ENCODE results near the gene IFI35.
"Not testable (repeated sequence)": the region's sequence is repeated elsewhere in the genome, so short reads cannot be mapped to it uniquely, and the experiment has no call there.

Gene IFI35

GRCh38 chr17:42975265-42975664 lies 31.3 kb upstream of the IFI35 start:
- no peak for TF ChIP-seq CTCF (IDR thresholded peaks at IDR 0.05; ENCODE audit: low read depth, low read length, missing control alignments)
- no peak for DNase-seq (ENCODE audit: low read depth)
- no peak overlapping the region for H3K4me3 ChIP-seq (ENCODE audit: low read depth, low read length)
- in situ Hi-C loops (cut with HindIII; ENCODE audit: low sequenced_read_pairs): loop anchor here (5.0 kb wide), 1 partner anchor 42 kb away; no protein-coding TSS in a partner anchor

- not testable (repeated sequence) for DNase-seq (ENCODE audit: low read depth); H3K4me3 ChIP-seq (ENCODE audit: low read depth, low read length)
- in situ Hi-C loops (cut with HindIII; ENCODE audit: low sequenced_read_pairs): loop anchor here (5.0 kb wide), 1 partner anchor 42 kb away; no protein-coding TSS in a partner anchor
Measured at GRCh38 chr17:42975701-42976100, 30.9 kb upstream of the IFI35 start.

GRCh38 chr17:42979511-42980273 lies 26.9 kb upstream of the IFI35 start, which contains the start of gene PTGES3L:
Gene PTGES3L (minus strand): TSS chr17:42980080. CDS start chr17:42980053, 27 bp downstream.
- TF ChIP-seq CTCF (IDR thresholded peaks at IDR 0.05; ENCODE audit: low read depth, low read length, missing control alignments): no peak
- in situ Hi-C loops (cut with HindIII; ENCODE audit: low sequenced_read_pairs): loop anchor here (5.0 kb wide), 1 partner anchor 38 kb away; no protein-coding TSS in a partner anchor
- peak within 1 kb of the TSS; percentile 65 for H3K4me3 ChIP-seq (ENCODE audit: low read depth, low read length)
- no peak for DNase-seq (ENCODE audit: low read depth)

GRCh38 chr17:42980274-42980765 lies 26.3 kb upstream of the IFI35 start, which contains the start of gene RUNDC1:
Gene RUNDC1 (plus strand): TSS chr17:42980565. CDS start chr17:42980577, 12 bp downstream.
- peak within 1 kb of the TSS; percentile 65 for H3K4me3 ChIP-seq (ENCODE audit: low read depth, low read length)
- DNase-seq (ENCODE audit: low read depth): peak; percentile 52
- no peak for TF ChIP-seq CTCF (IDR thresholded peaks at IDR 0.05; ENCODE audit: low read depth, low read length, missing control alignments)
- in situ Hi-C loops (cut with HindIII; ENCODE audit: low sequenced_read_pairs): no loop called here

- in situ Hi-C loops (cut with HindIII; ENCODE audit: low sequenced_read_pairs): no loop called here
- no peak for DNase-seq (ENCODE audit: low read depth)
- TF ChIP-seq CTCF (IDR thresholded peaks at IDR 0.05; ENCODE audit: low read depth, low read length, missing control alignments): no peak
- peak overlapping the region; percentile 65 for H3K4me3 ChIP-seq (ENCODE audit: low read depth, low read length)
Measured at GRCh38 chr17:42980766-42981397, 25.7 kb upstream of the IFI35 start.

- no peak overlapping the region for H3K4me3 ChIP-seq (ENCODE audit: low read depth, low read length)
- in situ Hi-C loops (cut with HindIII; ENCODE audit: low sequenced_read_pairs): no loop called here
- no peak for TF ChIP-seq CTCF (IDR thresholded peaks at IDR 0.05; ENCODE audit: low read depth, low read length, missing control alignments)
- DNase-seq (ENCODE audit: low read depth): no peak
Measured at GRCh38 chr17:42982266-42982665, 24.3 kb upstream of the IFI35 start.

Measured in astrocyte of the cerebellum (primary cell).